ENCODE measurements around the gene SLC7A5. TPM values are rescaled to one million over a fixed set of nuclear protein-coding genes. Genes with fewer than 3 reads are reported as not detected.
"Not testable (repeated sequence)": the region's sequence is repeated elsewhere in the genome, so short reads cannot be mapped to it uniquely, and the experiment has no call there.

Gene SLC7A5
- total and polyA plus RNA-seq, 2 of the 13 experiments (the other 11 are each of a cell fraction or from before 2014, with no cell fraction given), result 79.6 to 155 TPM

- peak; percentile 69 for TF ChIP-seq RERE (CRISPR knock-in tag; IDR thresholded peaks at IDR 0.05; ENCODE audit: low read depth)
- TF ChIP-seq RAD21 (CRISPR knock-in tag; IDR thresholded peaks at IDR 0.05), result 0 out of 2 replicates have a peak, but pooled peaks have one; percentile 19
- TF ChIP-seq DNMT1 (CRISPR knock-in tag; IDR thresholded peaks at IDR 0.05), result 0 out of 2 replicates have a peak, but pooled peaks have one; percentile 39
- TF ChIP-seq TFAP4 (IDR thresholded peaks at IDR 0.05; ENCODE audit: borderline replicate concordance, low read depth), result peak; percentile 75; the same call in 1 of the 2 replicates
- TF ChIP-seq ZNF558 (CRISPR knock-in tag; IDR thresholded peaks at IDR 0.05; ENCODE audit: borderline replicate concordance), result 0 out of 2 replicates have a peak, but pooled peaks have one; percentile 20
- TF ChIP-seq RARA (CRISPR knock-in tag; IDR thresholded peaks at IDR 0.05), result peak; percentile 92
- TF ChIP-seq KLF6 (CRISPR knock-in tag; IDR thresholded peaks at IDR 0.05), result 0 out of 2 replicates have a peak, but pooled peaks have one; percentile 22
- peak in 1 of 2 experiments; percentile 13; a peak in 1 of 4 replicates for TF ChIP-seq POLR2A (IDR thresholded peaks at IDR 0.05; ENCODE audit: insufficient read depth in 1 of 2, low read depth in 2 of 2, low read length in 2 of 2)
- peak; percentile 98 for TF ChIP-seq BHLHE40 (IDR thresholded peaks at IDR 0.05; ENCODE audit: low read length)
- TF ChIP-seq TCF7 (IDR thresholded peaks at IDR 0.05; ENCODE audit: low read depth), result peak; percentile 97
- TF ChIP-seq ISL2 (CRISPR knock-in tag; IDR thresholded peaks at IDR 0.05), result peak; percentile 75
- peak; percentile 83 for TF ChIP-seq MED1 (CRISPR knock-in tag; IDR thresholded peaks at IDR 0.05)
- TF ChIP-seq TARDBP (CRISPR knock-in tag; IDR thresholded peaks at IDR 0.05), result 0 out of 2 replicates have a peak, but pooled peaks have one; percentile 29
- not testable (repeated sequence) for TF ChIP-seq NONO (IDR thresholded peaks at IDR 0.05)
- TF ChIP-seq NONO (CRISPR knock-in tag; conservative IDR thresholded peaks at IDR 0.05), result peak; percentile 53; the same call in 1 of the 2 replicates
- TF ChIP-seq NCOA2 (CRISPR knock-in tag; IDR thresholded peaks at IDR 0.05), result peak; percentile 90
- peak; percentile 53; the same call in 1 of the 2 replicates for TF ChIP-seq ZNF230 (CRISPR knock-in tag; IDR thresholded peaks at IDR 0.05)
Observed at GRCh38 chr16:87861300-87862099, 7.8 kb downstream of the SLC7A5 start (continued).
